ENCODE results near the gene CENPT. TPM values are rescaled to one million over a fixed set of nuclear protein-coding genes. Genes with fewer than 3 reads are reported as not detected.

Gene CENPT
- total and polyA plus RNA-seq, 2 of the 8 experiments (the other 6 are each of a cell fraction or from before 2014, with no cell fraction given) = 42.4 to 53.4 TPM

- TF ChIP-seq KDM5A (IDR thresholded peaks at IDR 0.05; ENCODE audit: low read length) = no peak
- no peak for TF ChIP-seq YY1 (IDR thresholded peaks at IDR 0.05; ENCODE audit: low read depth, low read length)
- TF ChIP-seq TCF12 (IDR thresholded peaks at IDR 0.05; ENCODE audit: low read depth, low read length) = no peak
- TF ChIP-seq USF2 (IDR thresholded peaks at IDR 0.05; ENCODE audit: low read length) = no peak
- TF ChIP-seq E2F6 (IDR thresholded peaks at IDR 0.05) = no peak
- TF ChIP-seq CTBP2 (IDR thresholded peaks at IDR 0.05; ENCODE audit: borderline replicate concordance, insufficient read depth, insufficient read length, low read length) = no peak
These were observed 40.8 kb upstream of the CENPT start (continued) for GRCh38 chr16:67888331-67888730.
